Suprapubic skin (tissue), 4 donors: ENCODE results near the gene ABCA6. TPM values are rescaled to one million over a fixed set of nuclear protein-coding genes. Genes with fewer than 3 reads are reported as not detected.

ENCODE experiments used
- DNase-seq, 2 donors: peaks; one replicate each; pipeline ENCODE4 v3.0.0-alpha.2; 2019; ENCODE audit warnings: low spot score in 2 of 2
- H3K27ac ChIP-seq: fragments of 200-600 bp; sonication (generic); one replicate; pipeline ENCODE4 v1.5.1; 2019
- H3K27me3 ChIP-seq: fragments of 200-600 bp; sonication (generic); one replicate; pipeline ENCODE4 v1.5.1; 2019
- H3K36me3 ChIP-seq: fragments of 200-600 bp; sonication (generic); one replicate; pipeline ENCODE4 v1.5.1; 2019
- H3K4me1 ChIP-seq: fragments of 200-600 bp; sonication (generic); one replicate; pipeline ENCODE4 v1.5.1; 2019
- H3K4me3 ChIP-seq: fragments of 200-600 bp; sonication (generic); one replicate; pipeline ENCODE4 v1.5.1; 2019; ENCODE audit warnings: mild to moderate bottlenecking
- H3K9me3 ChIP-seq: fragments of 200-600 bp; sonication (generic); one replicate; pipeline ENCODE4 v1.5.1; 2019
- CTCF ChIP-seq, 2 donors: fragments of 200-600 bp in 1 of 2; fragments of 450-650 bp in 1 of 2; sonication (generic) in 1 of 2; IDR thresholded peaks; one replicate each; pipeline ENCODE4 v1.5.1; 2016 to 2019; ENCODE audit warnings: antibody characterized with exemption in 2 of 2, mild to moderate bottlenecking in 1 of 2, moderate library complexity in 1 of 2
- EP300 ChIP-seq: sonication (generic); formaldehyde crosslinking; IDR thresholded peaks from one replicate; pipeline ENCODE4 v1.6.1; 2017; ENCODE audit warnings: antibody characterized with exemption
- POLR2A ChIP-seq, 2 donors: fragments of 450-650 bp; IDR thresholded peaks; one replicate each; pipeline ENCODE4 v1.6.1; 2017; ENCODE audit warnings: antibody characterized with exemption in 2 of 2, mild to moderate bottlenecking in 2 of 2, moderate library complexity in 2 of 2
- POLR2AphosphoS5 ChIP-seq, 3 donors: sonication (generic); formaldehyde crosslinking; IDR thresholded peaks; one replicate each; pipeline ENCODE4 v1.6.1; 2017; ENCODE audit warnings: antibody characterized with exemption in 3 of 3
- WGBS: methylation state at CpG from one replicate; pipeline ENCODE4 v1.1.5; 2018; 5-methylcytosine and 5-hydroxymethylcytosine counted together
- total RNA-seq, 4 donors: library from RNA; depleted of rRNA; stranded (reverse); fragments of >200 nt; gene quantifications; one replicate each; pipeline ENCODE4 v1.1.0, GENCODE V29; 2016

The ABCA6 gene
- total RNA-seq, 4 donors from 2014 or later, result 6.6 to 43.0 (median 17.8) TPM

- Histone ChIP-seq H3K9me3 (no peaks in the 10 kb centered on the region), H3K27ac (no peak overlapping the region), H3K4me3 (no peak overlapping the region), H3K4me1 (peaks cover 12% of the 10 kb centered on the region), H3K36me3 (peaks cover 10% of the 10 kb centered on the region), H3K27me3 (no peaks in the 10 kb centered on the region)
- DNase-seq, result no peak
- WGBS, result 89% methylated on average over 2 of the region's 2 CpGs
- TF ChIP-seq POLR2AphosphoS5 (IDR thresholded peaks at IDR 0.05) (no peak), CTCF (IDR thresholded peaks at IDR 0.05) (no peak), POLR2A (IDR thresholded peaks at IDR 0.05) (no peak), EP300 (no peak)
Measured at GRCh38 chr17:69147460-69147859, 5.8 kb upstream of the ABCA6 start.

- DNase-seq, result no peak
- Histone ChIP-seq H3K9me3 (no peaks in the 10 kb centered on the region), H3K27me3 (no peaks in the 10 kb centered on the region), H3K4me1 (peaks cover 21% of the 10 kb centered on the region), H3K36me3 (peaks cover 10% of the 10 kb centered on the region), H3K4me3 (no peak overlapping the region), H3K27ac (no peak overlapping the region)
- TF ChIP-seq POLR2A (IDR thresholded peaks at IDR 0.05), result no peak
- TF ChIP-seq CTCF (IDR thresholded peaks at IDR 0.05), result no peak
- TF ChIP-seq POLR2AphosphoS5 (IDR thresholded peaks at IDR 0.05), result no peak
- TF ChIP-seq EP300, result no peak
- WGBS, result 85% methylated on average over 2 of the region's 2 CpGs
Measured at GRCh38 chr17:69144331-69145255, 2.9 kb upstream of the ABCA6 start.

- Histone ChIP-seq H3K27ac (no peak overlapping the region), H3K9me3 (no peaks in the 10 kb centered on the region), H3K27me3 (no peaks in the 10 kb centered on the region), H3K4me3 (no peak overlapping the region), H3K4me1 (peaks cover 21% of the 10 kb centered on the region), H3K36me3 (peaks cover 7% of the 10 kb centered on the region)
- TF ChIP-seq CTCF (IDR thresholded peaks at IDR 0.05) (no peak), EP300 (no peak), POLR2AphosphoS5 (IDR thresholded peaks at IDR 0.05) (no peak), POLR2A (IDR thresholded peaks at IDR 0.05) (no peak)
- 94% methylated on average over 3 of the region's 3 CpGs for WGBS
- no peak for DNase-seq
Measured at GRCh38 chr17:69143683-69144231, 2.1 kb upstream of the ABCA6 start.

- TF ChIP-seq POLR2A (IDR thresholded peaks at IDR 0.05) (no peak), EP300 (no peak), POLR2AphosphoS5 (IDR thresholded peaks at IDR 0.05) (no peak), CTCF (IDR thresholded peaks at IDR 0.05) (no peak)
- H3K4me1 ChIP-seq, result peaks cover 21% of the 10 kb centered on the region
- no peaks in the 10 kb centered on the region for H3K9me3 ChIP-seq
- no peaks in the 10 kb centered on the region for H3K27me3 ChIP-seq
- WGBS, result 83% methylated on average over 1 of the region's 1 CpG
- H3K36me3 ChIP-seq, result peaks cover 7% of the 10 kb centered on the region
- no peak for DNase-seq
- H3K4me3 ChIP-seq, result no peak overlapping the region
- no peak overlapping the region for H3K27ac ChIP-seq
Measured at GRCh38 chr17:69143151-69143550, 1.5 kb upstream of the ABCA6 start.

GRCh38 chr17:69142175-69142802 lies 594 bp upstream of the ABCA6 start:
- Histone ChIP-seq H3K4me1 (peaks cover 21% of the 10 kb centered on the region), H3K9me3 (no peaks in the 10 kb centered on the region), H3K4me3 (peak overlapping the region; percentile 45), H3K36me3 (peaks cover 1% of the 10 kb centered on the region), H3K27ac (peak overlapping the region; percentile 62), H3K27me3 (no peaks in the 10 kb centered on the region)
- 37% methylated on average over 3 of the region's 3 CpGs for WGBS
- TF ChIP-seq CTCF (IDR thresholded peaks at IDR 0.05) (no peak), POLR2AphosphoS5 (IDR thresholded peaks at IDR 0.05) (no peak), EP300 (no peak), POLR2A (IDR thresholded peaks at IDR 0.05) (no peak)
- no peak for DNase-seq
